ENCODE data around the gene INAVA.

The INAVA gene

DNA sequence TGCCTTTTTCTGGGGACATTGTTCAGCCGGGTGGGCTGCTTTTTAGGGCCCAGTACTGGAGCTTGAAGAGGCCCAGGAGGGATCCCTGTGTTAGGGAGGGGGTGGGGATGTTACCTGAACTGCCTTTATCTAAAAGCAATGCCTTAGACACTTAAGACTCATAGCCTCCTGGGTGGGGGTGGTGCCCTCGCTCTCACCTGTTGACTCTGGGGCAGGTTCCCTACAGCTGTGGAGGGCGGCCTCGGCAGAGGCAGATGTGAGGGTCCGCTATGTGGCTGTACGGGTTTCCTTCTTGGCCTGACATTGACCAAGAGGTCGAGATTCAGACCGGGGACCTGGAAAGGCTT, 716 bp downstream of the INAVA start:
- no peak overlapping the region for H3K4me3 ChIP-seq (ENCODE audit: low read depth, low read length)
- DNase-seq (ENCODE audit: low read depth): no peak

DNA sequence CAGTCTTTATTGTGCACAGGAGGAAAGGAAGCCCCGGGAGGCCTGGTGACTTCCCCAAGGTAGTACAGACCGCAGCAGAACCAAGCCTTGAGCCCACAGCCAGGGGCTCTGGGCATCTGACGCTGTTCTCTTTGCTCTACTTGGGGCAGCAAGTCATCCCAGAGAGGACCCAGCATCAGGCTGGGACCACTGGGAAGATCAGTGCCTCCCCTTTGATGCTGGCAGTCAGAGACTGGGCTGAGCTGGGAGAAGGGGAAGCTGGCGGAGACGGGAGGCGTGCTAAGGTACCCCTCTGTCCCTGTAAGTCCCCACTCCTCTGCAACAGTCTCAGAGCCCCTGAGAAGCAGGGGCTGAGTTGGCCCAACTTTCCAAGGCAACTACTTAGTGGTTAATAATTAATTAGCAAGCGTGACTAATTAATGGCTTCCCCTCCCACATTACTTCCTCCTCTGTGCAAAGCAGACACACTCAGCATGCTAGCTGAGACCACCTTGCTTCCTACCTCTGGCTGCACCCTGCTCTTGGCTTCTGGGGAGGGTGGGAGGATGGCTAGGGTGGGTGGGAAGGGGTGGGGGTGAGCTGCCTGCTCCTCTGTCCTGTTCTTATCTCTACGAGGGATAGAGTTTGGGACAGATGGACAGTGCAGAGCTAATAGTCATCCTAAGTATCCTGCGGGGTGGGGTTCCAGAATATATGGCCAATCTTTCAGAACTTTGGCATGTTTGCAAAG, 1.3 kb downstream of the INAVA start:
- no peak for DNase-seq (ENCODE audit: low read depth)
- H3K4me3 ChIP-seq (ENCODE audit: low read depth, low read length): no peak overlapping the region

- DNase-seq (ENCODE audit: low read depth): no peak
- no peak overlapping the region for H3K4me3 ChIP-seq (ENCODE audit: low read depth, low read length)
These were observed 2.0 kb downstream of the INAVA start for GRCh38 chr1:200896531-200897196.

GRCh38 chr1:200897259-200897658, 2.6 kb downstream of the INAVA start:
- DNase-seq (ENCODE audit: low read depth): no peak
- H3K4me3 ChIP-seq (ENCODE audit: low read depth, low read length): no peak overlapping the region

- no peak for DNase-seq (ENCODE audit: low read depth)
- H3K4me3 ChIP-seq (ENCODE audit: low read depth, low read length): no peak overlapping the region
These were observed 4.3 kb downstream of the INAVA start for GRCh38 chr1:200899015-200899386.

- H3K4me3 ChIP-seq (ENCODE audit: low read depth, low read length): no peak overlapping the region
- no peak for DNase-seq (ENCODE audit: low read depth)
These were observed 4.8 kb downstream of the INAVA start for GRCh38 chr1:200899451-200899915.

- DNase-seq (ENCODE audit: low read depth): no peak
- no peak overlapping the region for H3K4me3 ChIP-seq (ENCODE audit: low read depth, low read length)
These were observed 5.5 kb downstream of the INAVA start for GRCh38 chr1:200899954-200900867.

- no peak overlapping the region for H3K4me3 ChIP-seq (ENCODE audit: low read depth, low read length)
- DNase-seq (ENCODE audit: low read depth): no peak
These were observed 6.2 kb downstream of the INAVA start for GRCh38 chr1:200900877-200901276.

- no peak overlapping the region for H3K4me3 ChIP-seq (ENCODE audit: low read depth, low read length)
- no peak for DNase-seq (ENCODE audit: low read depth)
These were observed 6.7 kb downstream of the INAVA start for GRCh38 chr1:200901350-200901749.

DNA sequence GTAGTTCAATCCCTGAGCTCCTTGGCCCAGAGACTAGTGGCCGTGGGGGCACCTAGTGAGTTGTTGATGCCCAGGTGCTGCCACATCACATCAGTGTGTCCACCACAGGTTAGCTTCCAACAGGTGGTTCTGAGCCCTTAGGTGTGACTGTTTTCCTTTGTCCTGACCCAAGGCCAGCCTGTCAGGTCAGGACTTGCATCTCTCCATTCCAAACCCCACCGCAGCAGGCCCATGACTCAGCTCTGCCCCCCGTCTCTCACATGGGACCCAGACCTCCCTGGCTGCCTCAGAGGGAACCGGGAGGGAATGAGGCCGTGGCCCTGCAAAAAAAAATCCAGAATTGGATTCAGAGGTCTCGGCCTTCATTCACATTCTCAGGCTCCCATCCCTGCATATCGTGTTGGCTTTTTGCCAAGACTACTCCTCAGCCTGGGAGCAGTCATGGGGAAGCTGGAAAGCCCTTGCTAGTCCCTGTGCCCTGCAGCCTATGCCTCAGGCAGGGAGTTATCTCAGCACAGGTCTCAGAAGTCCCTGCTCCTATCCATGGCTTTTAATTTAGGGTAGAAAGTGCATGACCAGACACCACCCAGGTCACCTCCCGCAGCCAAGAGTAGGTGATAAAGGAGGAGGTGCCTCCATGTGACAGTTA, 7.2 kb downstream of the INAVA start:
- no peak overlapping the region for H3K4me3 ChIP-seq (ENCODE audit: low read depth, low read length)
- no peak for DNase-seq (ENCODE audit: low read depth)

GRCh38 chr1:200903793-200904192, 9.1 kb downstream of the INAVA start:
- no peak for DNase-seq (ENCODE audit: low read depth)

DNA sequence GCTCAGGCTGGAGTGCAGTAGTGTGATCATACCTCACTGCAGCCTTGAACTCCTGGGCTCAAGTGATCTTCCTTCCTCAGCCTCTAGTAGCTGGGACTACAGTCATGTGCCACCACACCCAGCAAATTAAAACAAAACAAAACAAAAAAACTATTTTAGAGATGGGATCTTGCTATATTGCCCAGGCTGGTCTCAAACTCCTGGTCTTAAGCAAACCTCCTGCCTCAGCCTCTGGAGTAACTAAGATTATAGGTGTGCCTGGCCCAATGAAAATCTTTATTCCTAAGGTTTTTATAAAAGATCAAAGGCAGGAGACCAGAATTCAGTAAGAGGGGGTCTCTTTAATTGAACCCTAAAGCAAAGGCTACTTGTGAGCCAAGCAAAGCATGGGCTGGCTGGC, 10.1 kb downstream of the INAVA start:
- H3K4me3 ChIP-seq (ENCODE audit: low read depth, low read length): no peak overlapping the region
- no peak for DNase-seq (ENCODE audit: low read depth)

More at GRCh38 chr1:200903793-200904192, 9.1 kb downstream of the INAVA start:
- H3K4me3 ChIP-seq (ENCODE audit: low read depth, low read length): no peak overlapping the region

- H3K4me3 ChIP-seq (ENCODE audit: low read depth, low read length): no peak overlapping the region
- no peak for DNase-seq (ENCODE audit: low read depth)
These were observed 10.8 kb downstream of the INAVA start for GRCh38 chr1:200905411-200906052.

DNA sequence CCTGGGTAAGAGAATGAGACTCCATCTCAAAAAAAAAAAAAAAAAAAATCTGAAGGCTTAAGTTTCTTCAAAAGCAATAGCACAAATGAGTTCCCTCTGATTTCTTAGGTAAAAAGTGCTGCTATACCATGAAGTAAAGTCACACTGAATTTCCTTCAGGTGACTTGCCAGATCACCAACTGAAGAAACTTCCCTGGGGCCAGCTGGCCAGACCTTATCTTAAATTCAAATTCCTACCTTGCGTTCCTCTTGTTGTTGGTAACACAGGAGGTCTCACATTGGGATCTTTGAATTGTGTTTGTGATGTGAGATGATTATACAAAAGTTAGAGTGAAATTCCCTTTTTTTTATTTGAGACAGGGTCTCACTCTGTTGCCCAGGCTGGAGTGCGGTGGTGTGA, 11.8 kb downstream of the INAVA start:
- H3K4me3 ChIP-seq (ENCODE audit: low read depth, low read length): no peak overlapping the region
- DNase-seq (ENCODE audit: low read depth): no peak

DNA sequence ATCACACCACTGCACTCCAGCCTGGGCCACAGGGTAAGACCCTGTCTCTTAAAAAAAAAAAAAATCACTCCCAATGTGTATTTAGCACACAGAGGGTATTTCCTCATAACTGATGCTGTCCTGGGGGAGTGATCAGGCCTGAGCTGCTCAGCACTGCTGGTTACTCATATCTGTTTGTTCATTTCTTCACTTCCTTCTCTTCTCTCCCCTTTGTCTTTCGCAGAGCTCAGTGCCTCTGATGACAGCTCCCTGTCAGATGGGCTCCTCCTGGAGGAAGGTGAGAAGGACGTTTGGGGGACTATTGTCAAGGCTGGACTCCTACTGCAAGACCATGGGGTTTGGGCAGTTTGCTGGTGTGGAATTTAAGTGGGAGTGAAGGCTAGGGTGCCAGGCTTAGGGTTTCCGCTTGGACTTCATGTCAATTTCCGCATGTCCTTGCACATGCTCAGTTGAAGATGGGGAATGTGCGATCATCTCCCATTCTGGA, 13.0 kb downstream of the INAVA start:
- no peak overlapping the region for H3K4me3 ChIP-seq (ENCODE audit: low read depth, low read length)
- peak; percentile 37 for DNase-seq (ENCODE audit: low read depth)

- DNase-seq (ENCODE audit: low read depth): no peak
- no peak overlapping the region for H3K4me3 ChIP-seq (ENCODE audit: low read depth, low read length)
These were observed 13.6 kb downstream of the INAVA start for GRCh38 chr1:200908191-200908868.

GRCh38 chr1:200909071-200909470, 14.4 kb downstream of the INAVA start:
- DNase-seq (ENCODE audit: low read depth): no peak
- H3K4me3 ChIP-seq (ENCODE audit: low read depth, low read length): no peak overlapping the region

- H3K4me3 ChIP-seq (ENCODE audit: low read depth, low read length): no peak overlapping the region
- no peak for DNase-seq (ENCODE audit: low read depth)
These were observed 15.1 kb downstream of the INAVA start for GRCh38 chr1:200909757-200910239.

Measured in skeletal muscle cell (primary cell).